ENCODE results near the gene ZFYVE9. TPM values are rescaled to one million over a fixed set of nuclear protein-coding genes. Genes with fewer than 3 reads are reported as not detected.
"Not testable (repeated sequence)": the region's sequence is repeated elsewhere in the genome, so short reads cannot be mapped to it uniquely, and the experiment has no call there.

ZFYVE9 gene
- total RNA-seq, 1 donor from 2014 or later = 18.7 TPM

DNA sequence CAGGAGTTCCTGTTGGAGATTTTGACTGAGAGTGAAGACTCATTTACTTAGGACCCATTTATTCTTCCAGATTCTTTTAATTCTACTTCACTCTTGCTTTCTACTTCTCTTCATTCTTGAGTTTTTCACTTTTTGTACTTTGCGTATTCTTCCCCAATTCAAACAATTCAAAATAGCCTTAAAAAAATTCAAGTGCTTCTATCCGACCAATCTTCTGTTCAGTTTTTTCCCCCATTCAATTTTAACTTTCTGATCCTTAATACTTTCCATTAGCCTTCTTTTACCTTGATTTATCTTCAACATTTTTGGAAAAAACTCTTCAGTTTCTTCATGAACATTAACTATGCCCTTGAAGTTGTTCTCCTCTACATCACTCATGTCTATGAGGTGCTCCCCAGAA is 21.1 kb downstream of the ZFYVE9 start:
- H3K9me3 ChIP-seq = no peaks in the 10 kb centered on the region
- no peak overlapping the region for H3K4me3 ChIP-seq
- H3K27ac ChIP-seq = no peak overlapping the region
- TF ChIP-seq, protein P1, sequence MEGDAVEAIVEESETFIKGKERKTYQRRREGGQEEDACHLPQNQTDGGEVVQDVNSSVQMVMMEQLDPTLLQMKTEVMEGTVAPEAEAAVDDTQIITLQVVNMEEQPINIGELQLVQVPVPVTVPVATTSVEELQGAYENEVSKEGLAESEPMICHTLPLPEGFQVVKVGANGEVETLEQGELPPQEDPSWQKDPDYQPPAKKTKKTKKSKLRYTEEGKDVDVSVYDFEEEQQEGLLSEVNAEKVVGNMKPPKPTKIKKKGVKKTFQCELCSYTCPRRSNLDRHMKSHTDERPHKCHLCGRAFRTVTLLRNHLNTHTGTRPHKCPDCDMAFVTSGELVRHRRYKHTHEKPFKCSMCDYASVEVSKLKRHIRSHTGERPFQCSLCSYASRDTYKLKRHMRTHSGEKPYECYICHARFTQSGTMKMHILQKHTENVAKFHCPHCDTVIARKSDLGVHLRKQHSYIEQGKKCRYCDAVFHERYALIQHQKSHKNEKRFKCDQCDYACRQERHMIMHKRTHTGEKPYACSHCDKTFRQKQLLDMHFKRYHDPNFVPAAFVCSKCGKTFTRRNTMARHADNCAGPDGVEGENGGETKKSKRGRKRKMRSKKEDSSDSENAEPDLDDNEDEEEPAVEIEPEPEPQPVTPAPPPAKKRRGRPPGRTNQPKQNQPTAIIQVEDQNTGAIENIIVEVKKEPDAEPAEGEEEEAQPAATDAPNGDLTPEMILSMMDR (IDR thresholded peaks at IDR 0.05) = no peak
- H3K27me3 ChIP-seq (ENCODE audit: low read depth) = no peaks in the 10 kb centered on the region
- DNase-seq (no peak), ATAC-seq (no peak)
- H3K36me3 ChIP-seq = no peaks in the 10 kb centered on the region
- intact Hi-C loops (cut with DNase I) = no loop called here
- no peaks in the 10 kb centered on the region for H3K4me1 ChIP-seq

DNA sequence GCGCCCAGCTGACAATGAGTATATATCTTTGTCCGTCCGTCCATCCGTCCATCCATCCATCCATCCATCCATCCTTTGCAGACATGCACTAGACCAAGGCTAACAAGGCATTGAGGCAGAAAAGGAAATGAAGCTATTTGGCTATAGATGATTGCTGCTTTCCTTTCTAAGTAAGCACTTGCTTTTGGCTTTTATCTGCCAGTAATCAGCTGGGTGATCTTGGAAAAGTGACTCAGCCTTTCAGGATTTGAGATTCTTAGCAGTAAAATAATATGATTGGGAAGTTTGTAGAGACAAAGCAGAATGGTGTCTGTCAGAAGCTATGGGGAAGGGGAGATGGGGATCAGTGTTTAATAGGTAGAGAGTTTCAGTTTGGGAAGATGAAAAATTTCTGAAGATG is 22.7 kb downstream of the ZFYVE9 start:
- Histone ChIP-seq H3K4me1 (no peaks in the 10 kb centered on the region), H3K9me3 (no peaks in the 10 kb centered on the region), H3K36me3 (no peaks in the 10 kb centered on the region), H3K4me3 (no peak overlapping the region), H3K27ac (no peak overlapping the region), H3K27me3 (ENCODE audit: low read depth) (no peaks in the 10 kb centered on the region)
- DNase-seq (no peak), ATAC-seq (no peak)
- TF ChIP-seq, protein P1 (IDR thresholded peaks at IDR 0.05) = no peak
- intact Hi-C loops (cut with DNase I) = no loop called here

DNA sequence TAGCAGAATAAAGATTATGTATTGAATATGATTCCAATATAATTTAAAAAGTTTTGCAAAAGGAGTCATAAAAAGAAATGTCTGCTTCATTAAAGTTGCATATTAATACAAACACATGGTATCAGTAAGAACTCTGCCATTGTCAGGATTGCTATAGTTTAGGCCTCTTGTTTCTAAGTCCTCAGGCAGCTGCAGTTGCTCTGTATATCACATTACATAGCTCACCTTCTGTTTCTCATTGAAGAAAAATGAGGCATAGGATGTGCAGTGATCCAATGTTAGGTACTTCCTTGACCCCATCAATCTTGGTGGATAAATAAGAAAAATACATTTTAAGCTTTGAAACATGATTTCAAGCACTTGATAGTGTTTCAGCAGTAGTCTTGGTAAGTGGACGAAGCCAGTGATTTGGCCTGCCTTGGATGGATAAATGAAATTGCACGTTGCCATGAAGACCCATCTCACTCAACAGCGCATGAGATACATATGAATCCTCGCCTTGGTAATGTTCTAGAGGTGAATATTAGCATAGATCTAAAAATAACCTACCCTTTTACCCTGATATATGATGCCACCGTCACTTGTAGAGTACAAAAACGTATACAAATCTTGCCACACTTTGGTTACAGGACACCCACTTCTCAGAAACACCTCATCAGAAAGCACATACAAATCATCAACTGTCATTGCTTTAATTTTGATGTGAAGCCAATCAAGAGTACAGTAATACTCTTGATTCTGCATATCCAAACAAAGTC is 25.3 kb downstream of the ZFYVE9 start:
- no peak for ATAC-seq

DNA sequence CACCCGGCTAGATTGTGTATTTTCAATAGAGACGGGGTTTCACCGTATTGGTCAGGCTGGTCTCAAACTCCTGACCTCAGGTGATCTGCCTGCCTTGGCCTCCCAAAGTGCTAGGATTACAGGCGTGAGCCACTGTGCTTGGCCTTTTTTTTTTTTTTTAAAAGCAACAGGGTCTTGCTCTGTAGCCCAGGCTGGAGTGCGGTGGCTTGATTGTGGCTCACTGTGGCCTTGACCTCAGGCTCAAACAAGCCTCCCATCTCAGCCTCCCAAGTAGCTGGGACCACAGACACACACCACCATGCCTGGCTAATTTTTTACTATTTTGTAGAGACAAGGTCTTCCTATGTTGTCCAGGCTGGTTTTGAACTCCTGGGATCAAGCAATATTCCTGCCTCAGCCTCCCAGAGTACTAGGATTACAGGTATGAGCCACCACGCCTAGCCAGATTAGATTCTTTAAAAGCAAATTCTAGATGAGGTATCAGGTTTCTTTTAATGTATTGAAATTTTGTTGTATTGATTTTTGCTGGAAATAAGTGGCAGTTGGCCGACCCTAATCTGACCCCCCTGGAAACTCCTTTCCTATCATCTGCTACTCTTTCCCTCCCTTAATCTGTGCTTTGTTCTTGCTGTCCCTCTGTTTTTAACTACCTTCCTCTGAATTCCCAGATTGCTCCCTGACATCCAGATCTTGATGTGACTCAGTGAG is 26.6 kb downstream of the ZFYVE9 start:
- no peak overlapping the region for H3K27ac ChIP-seq
- H3K4me1 ChIP-seq = no peaks in the 10 kb centered on the region
- no peak for ATAC-seq
- no peaks in the 10 kb centered on the region for H3K9me3 ChIP-seq
- intact Hi-C loops (cut with DNase I) = no loop called here
- H3K36me3 ChIP-seq = no peaks in the 10 kb centered on the region
- H3K4me3 ChIP-seq = no peak overlapping the region
- TF ChIP-seq, protein P1 (IDR thresholded peaks at IDR 0.05) = no peak
- no peaks in the 10 kb centered on the region for H3K27me3 ChIP-seq (ENCODE audit: low read depth)
- no peak for DNase-seq

More for the DNA sequence above, 25.3 kb downstream of the ZFYVE9 start:
- no peak for DNase-seq
- Histone ChIP-seq H3K4me3 (no peak overlapping the region), H3K9me3 (no peaks in the 10 kb centered on the region), H3K27ac (no peak overlapping the region), H3K27me3 (ENCODE audit: low read depth) (no peaks in the 10 kb centered on the region), H3K4me1 (no peaks in the 10 kb centered on the region), H3K36me3 (no peaks in the 10 kb centered on the region)
- TF ChIP-seq, protein P1 (IDR thresholded peaks at IDR 0.05) = no peak
- intact Hi-C loops (cut with DNase I) = no loop called here

DNA sequence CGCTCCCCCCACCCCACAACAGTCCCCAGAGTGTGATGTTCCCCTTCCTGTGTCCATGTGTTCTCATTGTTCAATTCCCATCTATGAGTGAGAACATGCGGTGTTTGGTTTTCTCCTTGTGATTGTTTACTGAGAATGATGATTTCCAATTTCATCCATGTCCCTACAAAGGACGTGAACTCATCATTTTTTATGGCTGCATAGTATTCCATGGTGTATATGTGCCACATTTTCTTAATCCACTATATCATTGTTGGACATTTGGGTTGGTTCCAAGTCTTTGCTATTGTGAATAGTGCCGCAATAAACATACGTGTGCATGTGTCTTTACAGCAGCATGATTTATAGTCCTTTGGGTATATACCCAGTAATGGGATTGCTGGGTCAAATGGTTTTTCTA is 29.3 kb downstream of the ZFYVE9 start:
- H3K27ac ChIP-seq; intact Hi-C loops (cut with DNase I); H3K4me3 ChIP-seq; H3K36me3 ChIP-seq; H3K4me1 ChIP-seq; H3K27me3 ChIP-seq (ENCODE audit: low read depth); DNase-seq; H3K9me3 ChIP-seq; ATAC-seq: not testable (repeated sequence)

DNA sequence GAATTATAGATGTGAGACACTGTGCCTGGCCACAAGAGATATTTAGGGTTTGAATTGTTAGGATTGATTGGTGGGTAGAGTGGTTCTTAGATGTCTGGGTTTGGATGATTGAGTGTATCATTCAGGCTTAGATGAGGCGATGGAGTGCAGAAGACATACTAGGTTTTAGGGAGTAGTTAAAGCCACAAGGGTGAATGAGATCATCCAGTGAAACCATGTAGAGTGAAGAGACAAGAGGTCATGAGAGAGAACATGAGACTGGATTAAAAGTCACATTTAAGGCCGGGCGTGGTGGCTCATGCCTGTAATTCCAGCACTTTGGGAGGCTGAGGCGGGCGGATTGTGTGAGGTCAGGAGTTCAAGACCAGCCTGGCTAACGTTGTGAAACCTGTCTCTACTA is 37.2 kb downstream of the ZFYVE9 start:
- H3K4me1 ChIP-seq = no peaks in the 10 kb centered on the region
- TF ChIP-seq, protein P1 (IDR thresholded peaks at IDR 0.05) = no peak
- H3K36me3 ChIP-seq = no peaks in the 10 kb centered on the region
- H3K27me3 ChIP-seq (ENCODE audit: low read depth) = no peaks in the 10 kb centered on the region
- no peaks in the 10 kb centered on the region for H3K9me3 ChIP-seq
- ATAC-seq (no peak), DNase-seq (no peak)
- intact Hi-C loops (cut with DNase I) = no loop called here
- no peak overlapping the region for H3K27ac ChIP-seq
- H3K4me3 ChIP-seq = no peak overlapping the region

All from lower lobe of right lung (tissue), 2 donors.